Fibroblast of peridontal ligament (primary cell): ENCODE results near the gene NAA16.
"Not testable (repeated sequence)": the region's sequence is repeated elsewhere in the genome, so short reads cannot be mapped to it uniquely, and the experiment has no call there.

Experiments
- DNase-seq: peaks from one replicate; pipeline ENCODE4 v3.0.0-alpha.2; 2010; ENCODE audit errors: extremely low read depth

NAA16 gene

DNA sequence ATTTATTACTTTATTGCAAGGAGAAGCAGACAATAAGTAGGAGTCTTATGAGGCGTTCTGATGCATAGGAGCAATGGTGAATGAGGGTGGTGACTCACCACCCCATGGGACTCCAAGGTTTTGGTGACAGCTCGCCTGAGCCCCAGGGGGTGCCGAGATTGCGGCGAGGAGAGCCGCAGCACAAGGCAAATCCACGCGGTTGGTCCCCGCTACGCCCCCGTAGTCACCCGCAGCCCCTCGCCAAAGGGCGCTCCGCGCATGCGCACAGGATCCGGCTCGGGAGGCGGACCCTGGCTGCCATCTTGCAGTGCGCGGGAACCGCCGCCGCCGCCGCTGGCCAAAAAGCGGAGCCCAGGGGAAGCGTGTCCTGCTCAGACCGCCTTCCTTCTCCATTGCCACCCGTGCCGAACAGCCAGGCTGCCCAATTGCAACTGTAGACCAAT is at the start of gene NAA16:
Gene NAA16, plus strand, starts transcription at position 305 of the 443 bp plus-strand sequence. CDS start 262 bp downstream, outside the sequence.
- peak; percentile 82 for DNase-seq

DNA sequence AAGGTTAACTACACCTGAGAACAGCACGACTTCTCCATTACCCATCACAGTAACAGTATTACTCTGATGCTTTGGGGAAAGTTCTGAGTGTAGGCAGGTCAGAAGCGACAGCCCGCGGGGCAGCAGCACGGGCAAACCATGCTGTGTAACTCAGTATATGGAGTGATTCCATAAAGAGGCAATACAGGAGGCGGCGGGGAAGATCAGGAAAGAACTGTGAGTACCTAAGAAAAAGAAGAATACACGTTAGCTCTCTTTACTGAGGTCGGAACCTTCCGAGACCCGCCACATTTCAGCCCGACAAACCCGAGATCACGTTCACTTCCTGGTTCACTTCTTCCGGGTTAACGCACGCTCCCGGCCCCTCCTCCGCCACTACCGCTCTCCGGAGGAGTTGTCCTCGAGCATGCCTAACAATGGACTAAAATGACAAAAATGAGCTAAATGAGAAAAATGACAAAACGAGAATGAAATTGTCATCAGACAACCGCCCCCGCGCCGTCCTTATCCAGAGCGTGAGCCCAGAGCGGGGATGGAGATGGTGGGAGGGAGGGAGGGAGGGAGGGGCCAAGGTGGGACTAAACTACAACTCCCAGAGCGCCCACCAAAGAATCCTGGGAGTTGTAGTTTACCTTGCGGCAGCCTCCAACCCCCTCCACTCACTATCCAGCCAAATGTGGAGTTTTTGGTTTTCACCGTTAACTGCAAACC is 47.7 kb upstream of the NAA16 start, which contains the start of gene MTRF1:
Gene MTRF1, minus strand, starts transcription at position 316 of the 711 bp plus-strand sequence. CDS start 2,669 bp downstream, outside the sequence.
- DNase-seq: peak; percentile 70

DNA sequence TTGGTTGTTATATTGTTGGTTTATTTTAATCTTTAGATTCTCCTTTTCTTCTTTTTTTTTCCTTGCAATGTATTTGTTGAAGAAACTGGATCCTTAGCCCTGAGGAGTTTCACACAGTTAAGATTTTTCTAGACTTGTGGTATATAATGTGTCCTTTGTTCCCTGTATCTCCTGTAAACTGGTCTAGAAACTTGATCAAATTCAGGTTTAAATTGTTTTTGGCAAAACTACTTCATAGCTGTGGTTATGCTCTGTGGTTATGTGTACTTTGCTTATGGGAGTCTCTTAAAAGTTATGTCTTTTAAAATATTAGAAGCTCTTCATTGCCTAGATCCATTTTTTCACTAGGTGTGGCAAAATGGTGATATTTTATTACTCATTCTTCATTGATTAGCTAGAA is 44.0 kb upstream of the NAA16 start:
- DNase-seq: peak; percentile 30

DNA sequence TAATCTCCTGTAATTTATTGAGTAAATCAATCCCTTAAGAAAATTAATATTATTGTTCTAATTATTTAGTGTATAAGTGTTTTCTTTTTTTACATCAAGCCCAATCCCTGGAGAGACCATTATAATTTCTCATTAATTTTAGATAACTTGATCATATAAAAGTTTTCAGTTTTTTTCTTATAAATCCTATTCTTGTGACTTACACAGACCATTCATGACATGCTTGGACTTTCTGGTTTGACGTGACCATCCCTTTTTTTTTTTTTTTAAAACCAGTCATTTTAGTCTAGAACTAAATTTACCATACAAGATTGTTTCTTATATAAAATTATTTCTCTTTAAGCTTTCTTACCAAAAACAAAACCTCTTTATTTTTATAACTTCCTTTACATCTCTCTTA is 42.3 kb upstream of the NAA16 start:
- DNase-seq: peak; percentile 25

DNA sequence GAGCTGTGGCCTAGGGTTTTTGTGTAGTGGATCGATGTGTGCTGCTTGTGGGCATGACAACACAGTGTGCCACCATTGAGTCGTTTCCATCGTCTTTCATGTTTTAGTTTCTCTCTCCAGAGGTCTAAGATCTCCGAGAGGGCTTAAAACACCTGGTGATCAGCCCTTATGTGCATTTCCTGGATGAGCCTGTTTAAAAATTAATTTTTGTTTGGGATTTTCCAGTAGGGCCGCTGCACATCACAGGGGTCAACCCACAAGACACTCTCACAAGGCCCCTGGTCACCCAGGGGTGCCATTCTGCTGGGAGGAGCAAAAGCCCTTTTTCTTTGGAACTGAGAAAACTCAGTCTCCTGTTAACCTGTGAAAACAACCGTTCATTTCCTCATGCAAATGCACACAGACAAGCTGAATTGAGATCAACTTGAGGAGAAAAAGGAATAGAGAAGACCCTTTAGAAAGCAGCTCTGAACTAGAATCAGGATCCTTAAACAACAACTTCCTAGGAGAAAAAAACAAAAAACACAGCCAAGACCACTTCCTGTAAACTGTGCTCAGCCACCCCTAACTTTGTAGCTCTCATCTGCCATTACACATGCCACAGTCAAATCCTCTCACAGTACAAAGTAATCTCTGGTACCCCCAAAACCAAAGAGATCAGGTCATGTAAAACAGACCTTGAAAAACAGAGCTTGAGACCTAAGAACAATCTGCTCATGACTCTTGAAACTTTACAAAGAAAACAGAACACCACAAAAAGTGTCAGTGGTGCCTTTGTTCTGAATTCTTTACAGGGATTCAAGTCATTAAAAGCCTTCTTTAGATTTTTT is 39.4 kb upstream of the NAA16 start:
- DNase-seq: no peak

GRCh38 chr13:41273831-41274441 is 37.1 kb upstream of the NAA16 start:
- no peak for DNase-seq

DNA sequence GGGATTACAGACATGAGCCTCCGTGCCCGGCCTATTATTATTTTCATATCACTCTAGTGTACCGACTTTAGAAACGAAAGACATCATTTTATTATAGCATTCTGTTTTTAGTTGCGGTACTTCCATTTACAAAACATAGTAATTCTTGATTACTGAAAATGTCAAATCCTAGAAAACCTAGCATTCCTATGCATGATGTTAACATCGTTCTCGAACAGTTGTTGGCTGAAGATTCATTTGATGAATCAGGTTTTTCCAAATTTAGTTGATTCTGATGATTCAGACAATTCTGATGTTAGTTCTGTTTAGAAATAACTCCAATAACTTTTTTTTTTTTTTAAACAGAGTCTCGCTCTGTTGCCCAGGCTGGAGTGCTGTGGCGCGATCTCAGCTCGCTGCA is 36.2 kb upstream of the NAA16 start:
- DNase-seq: peak; percentile 34

DNA sequence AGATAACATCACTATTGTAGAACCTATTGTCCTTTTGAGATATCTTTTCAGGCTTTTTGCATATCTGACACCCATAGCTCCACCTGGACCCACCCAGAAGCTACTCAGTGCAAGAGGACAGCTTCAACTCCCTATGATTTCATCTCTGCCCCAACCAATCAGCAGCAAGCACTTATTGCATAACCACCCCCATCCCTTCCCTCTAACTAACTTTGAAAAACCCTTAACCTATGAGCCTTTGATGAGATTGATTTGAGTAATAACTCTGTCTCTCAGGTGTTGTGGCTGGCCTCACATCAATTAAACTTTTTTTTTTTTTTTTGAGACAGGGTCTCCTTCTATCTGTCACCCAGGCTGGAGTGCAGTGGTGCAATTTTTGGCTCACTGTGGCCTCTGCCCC is 34.2 kb upstream of the NAA16 start:
- DNase-seq: no peak

DNA sequence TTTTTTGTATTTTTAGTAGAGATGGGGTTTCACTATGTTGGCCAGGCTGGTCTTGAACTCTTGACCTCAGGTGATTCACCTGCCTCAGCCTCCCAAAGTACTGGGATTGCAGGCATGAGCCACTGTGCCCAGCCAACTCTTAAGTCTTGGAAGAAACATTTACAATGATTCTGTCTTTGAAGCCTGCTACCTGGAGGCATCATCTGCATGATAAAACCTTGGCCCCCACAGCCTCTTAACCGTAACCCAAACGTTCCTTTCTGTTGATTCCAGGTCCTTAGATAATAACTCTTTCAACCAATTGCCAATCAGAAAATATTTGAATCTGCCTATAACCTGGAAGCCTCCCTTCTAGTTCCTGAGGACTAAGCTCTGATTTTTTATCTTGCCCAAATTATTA is 31.9 kb upstream of the NAA16 start:
- not testable (repeated sequence) for DNase-seq

DNA sequence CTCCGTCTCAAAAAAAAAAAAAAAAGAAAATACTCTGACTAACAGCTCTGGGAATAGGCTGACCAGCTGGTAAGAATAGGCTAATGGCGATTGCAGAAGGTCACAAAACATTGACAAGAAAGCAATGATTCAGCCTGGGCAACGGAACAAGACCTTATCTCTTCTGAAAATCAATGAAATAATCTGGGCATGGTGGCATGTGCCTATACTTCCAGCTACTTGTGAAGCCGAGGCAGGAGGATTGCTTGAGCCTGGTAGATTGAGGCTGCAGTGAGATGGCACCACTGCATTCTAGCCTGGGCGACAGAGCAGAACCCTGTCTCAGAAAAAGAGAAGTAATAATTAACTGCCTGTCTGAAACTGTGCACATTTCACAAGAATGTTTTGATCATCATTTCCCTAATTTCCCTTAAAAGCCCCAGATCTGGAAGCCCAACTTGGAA is 28.9 kb upstream of the NAA16 start:
- no peak for DNase-seq

DNA sequence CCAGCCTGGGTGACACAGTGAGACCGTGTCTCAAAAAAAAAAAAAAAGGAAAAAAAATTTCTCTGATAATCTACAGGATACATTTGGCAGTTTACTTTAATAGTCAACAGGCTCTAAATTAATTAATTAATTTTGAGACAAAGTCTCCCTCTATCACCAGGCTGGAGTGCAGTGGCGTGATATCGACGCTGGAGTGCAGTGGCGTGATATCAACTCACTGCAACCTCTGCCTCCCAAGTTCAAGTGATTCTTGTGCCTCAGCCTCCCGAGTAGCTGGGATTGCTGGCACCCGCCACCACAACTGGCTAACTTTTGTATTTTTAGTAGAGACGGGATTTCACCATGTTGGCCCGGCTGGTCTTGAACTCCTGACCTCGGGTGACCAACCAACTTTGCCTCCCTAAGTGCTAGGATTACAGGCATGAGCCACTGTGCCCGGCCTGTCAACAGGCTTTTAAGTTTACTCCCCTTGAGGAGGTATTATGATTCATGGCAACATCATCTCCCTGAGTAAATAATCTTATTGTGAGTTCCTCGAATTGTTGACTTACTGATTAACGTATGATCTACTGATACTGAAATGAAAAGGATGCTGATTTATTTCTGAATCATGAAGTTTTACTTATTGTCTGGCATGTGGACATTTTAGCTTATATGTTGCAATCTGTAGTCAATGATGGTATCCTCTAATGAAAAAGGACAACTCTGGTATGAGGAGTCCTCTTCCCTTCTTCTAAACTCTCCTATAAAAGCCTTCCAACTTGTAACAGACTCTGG is 26.4 kb upstream of the NAA16 start:
- DNase-seq: peak; percentile 74

DNA sequence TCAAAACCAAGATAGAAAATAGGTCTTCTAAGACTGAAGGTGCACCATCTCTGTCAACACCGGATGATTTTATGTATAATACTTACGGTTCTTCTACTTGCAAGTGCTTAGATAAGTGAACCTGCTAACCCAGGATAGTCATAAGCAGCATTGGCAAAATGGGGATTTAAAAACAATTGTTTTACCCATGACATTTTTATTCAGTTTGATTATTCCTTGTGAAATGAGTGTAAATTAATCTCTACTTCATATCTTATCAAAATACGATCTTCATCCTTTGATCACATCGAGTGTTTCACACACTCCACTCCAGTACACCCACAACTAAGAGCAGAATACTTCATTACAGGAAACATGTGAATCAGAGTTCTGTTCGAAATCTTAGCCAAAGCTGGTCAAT is 24.7 kb upstream of the NAA16 start:
- no peak for DNase-seq

- DNase-seq: no peak
These were observed 21.6 kb upstream of the NAA16 start for GRCh38 chr13:41289463-41289881.

- no peak for DNase-seq
These were observed 19.8 kb upstream of the NAA16 start for GRCh38 chr13:41291246-41291645.

GRCh38 chr13:41293272-41293671 is 17.8 kb upstream of the NAA16 start:
- no peak for DNase-seq

DNA sequence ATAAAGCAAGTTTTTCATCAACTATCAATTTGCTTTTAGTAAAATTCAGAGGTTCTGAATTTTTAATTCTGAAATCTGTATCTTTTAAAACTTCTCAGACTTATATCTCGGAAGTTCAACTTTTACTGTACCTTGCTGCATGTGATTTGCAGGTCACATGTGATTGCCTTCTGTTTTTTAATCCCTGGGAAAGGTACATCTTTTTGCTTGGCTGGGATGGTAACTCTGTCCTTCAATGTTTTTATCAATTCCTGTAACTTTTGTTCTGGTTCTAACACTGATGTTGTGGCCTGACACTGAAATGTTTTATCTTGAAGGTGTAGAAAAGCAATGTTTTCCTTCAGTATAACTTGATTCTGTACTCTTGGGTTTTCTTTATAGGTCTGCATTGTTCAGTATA is 16.2 kb upstream of the NAA16 start:
- no peak for DNase-seq

DNA sequence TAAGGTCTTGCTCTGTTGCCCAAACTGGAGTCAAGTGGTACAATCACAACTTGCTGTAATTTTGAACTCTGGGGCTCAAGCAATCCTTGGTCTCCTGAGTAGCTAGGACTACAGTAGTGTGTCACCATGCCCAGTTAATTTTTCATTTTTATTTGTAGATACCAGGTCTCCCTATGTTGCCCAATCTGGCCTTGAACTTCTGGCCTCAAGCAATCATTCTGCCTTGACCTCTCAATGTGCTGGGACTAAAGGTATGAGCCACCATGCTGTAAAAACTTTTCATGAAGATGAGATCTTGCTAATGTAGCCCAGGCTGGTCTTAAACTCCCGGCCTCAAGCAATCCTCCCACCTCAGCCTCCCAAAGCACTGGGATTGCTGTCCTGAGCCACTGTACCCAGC is 15.1 kb upstream of the NAA16 start:
- DNase-seq: no peak

DNA sequence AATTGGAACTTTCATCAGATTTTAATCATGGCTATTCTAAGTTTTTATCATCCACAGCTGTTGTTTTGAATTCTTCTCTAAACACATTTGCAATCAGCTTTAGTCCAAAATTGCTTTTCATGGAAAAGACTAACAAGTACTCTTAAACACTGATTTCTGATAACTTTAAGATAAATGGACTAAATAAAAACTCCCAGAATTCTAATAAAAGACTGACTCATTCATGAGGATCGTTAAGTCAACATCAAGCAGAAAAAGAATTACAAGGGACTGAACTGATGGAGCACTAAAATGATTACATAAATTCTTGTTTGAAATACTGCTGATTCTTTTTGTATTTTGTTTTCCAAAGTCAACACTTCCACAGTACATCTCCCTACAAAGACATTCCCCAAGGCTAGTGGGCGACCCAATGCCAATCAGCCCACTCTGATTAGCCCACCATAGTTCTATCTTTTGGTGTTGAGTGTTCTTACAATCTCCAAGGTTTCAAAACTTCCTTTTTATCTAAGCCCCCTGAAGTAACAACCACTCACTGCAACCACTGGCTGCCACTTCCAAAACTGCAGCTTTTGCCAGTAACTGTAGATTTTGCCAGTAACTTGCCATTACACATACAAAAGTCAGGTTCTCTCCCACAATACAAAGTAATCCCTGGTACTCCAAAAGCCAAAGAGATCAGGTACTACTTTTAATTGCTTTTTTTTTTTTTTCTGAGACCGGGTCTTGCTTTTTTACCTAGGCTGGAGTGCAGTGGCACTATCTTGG is 14.0 kb upstream of the NAA16 start:
- DNase-seq: no peak

GRCh38 chr13:41299316-41300094 is 11.6 kb upstream of the NAA16 start:
- peak; percentile 40 for DNase-seq

DNA sequence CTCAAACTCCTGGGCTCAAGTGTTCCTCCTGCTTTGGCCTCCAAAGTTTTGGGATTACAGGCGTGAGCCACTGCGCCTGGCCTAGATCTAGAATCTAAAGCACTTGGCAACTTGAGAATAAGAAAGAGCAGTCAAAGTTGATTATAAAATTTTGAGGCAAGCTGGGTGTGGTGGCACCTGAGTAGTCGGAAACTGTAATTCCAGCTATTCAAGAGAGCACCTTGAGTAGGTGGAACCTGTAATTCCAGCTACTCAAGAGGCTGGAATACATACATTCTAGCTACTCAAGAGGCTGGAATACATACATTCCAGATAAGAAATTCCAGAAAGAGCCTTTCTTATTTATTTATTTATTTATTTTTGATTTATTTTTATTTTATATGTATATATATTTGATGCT is 8.3 kb upstream of the NAA16 start:
- no peak for DNase-seq
